SK-N-SH (cell line): ENCODE data around the gene TEX22.

Experiments used
- CTCF ChIP-seq: fragments of 200-600 bp; sonication (generic); IDR thresholded peaks from 2 replicates; pipeline ENCODE4 v1.6.1; 2017; ENCODE audit warnings: antibody characterized with exemption, mild to moderate bottlenecking, moderate library complexity
- EZH2phosphoT487 ChIP-seq: fragments of 200-600 bp; sonication (generic); IDR thresholded peaks from 2 replicates; pipeline ENCODE4 v1.6.1; 2017; ENCODE audit warnings: low read depth, mixed run types, mild to moderate bottlenecking, antibody characterized with exemption, moderate library complexity, borderline replicate concordance
- POLR2AphosphoS5 ChIP-seq: IDR thresholded peaks from 2 replicates; pipeline ENCODE4 v1.6.1; 2012; ENCODE audit warnings: low read depth, low read length
- REST ChIP-seq: IDR thresholded peaks from 2 replicates; pipeline ENCODE4 v1.6.1; 2012; ENCODE audit warnings: mild to moderate bottlenecking, low read depth, low read length, moderate library complexity

GRCh38 chr14:105393151-105393550 lies 5.2 kb upstream of the TEX22 start:
- TF ChIP-seq CTCF (no peak), REST (no peak), EZH2phosphoT487 (no peak), POLR2AphosphoS5 (no peak)
